GM04503 (cell line): ENCODE data around the gene ANKRD13A.
"Not testable (repeated sequence)": the region's sequence is repeated elsewhere in the genome, so short reads cannot be mapped to it uniquely, and the experiment has no call there.

Experiments used
- DNase-seq: peaks from one replicate; pipeline ENCODE4 v3.0.0-alpha.2; 2012; ENCODE audit warnings: low read depth

Gene ANKRD13A

GRCh38 chr12:110048242-110049027 lies 49.2 kb downstream of the ANKRD13A start, which contains the start of gene C12orf76:
TSS of gene C12orf76 (minus strand) at chr12:110048522. CDS start at chr12:110048495, 27 bp downstream.
- peak; percentile 87 for DNase-seq

- DNase-seq, result not testable (repeated sequence)
Observed at GRCh38 chr12:110049034-110049433, 49.8 kb downstream of the ANKRD13A start.

DNA sequence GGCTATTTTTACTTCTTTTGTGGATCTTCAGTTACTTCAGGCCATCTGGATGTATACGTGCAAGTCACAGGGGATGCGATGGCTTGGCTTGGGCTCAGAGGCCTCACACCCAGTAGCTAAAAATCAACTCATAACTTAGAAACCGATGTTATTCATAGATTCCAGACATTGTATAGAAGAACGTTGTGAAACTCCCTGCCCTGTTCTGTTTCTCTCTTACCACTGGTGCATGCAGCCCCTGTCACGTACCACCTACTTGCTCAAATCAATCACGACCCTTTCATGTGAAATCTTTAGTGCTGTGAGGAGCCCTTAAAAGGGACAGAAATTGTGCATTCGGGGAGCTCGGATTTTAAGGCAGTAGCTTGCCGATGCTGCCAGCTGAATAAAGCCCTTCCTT lies 50.4 kb downstream of the ANKRD13A start:
- DNase-seq, result not testable (repeated sequence)

GRCh38 chr12:110050927-110051326 lies 51.7 kb downstream of the ANKRD13A start:
- DNase-seq, result no peak

GRCh38 chr12:110055375-110056352 lies 56.4 kb downstream of the ANKRD13A start:
- DNase-seq, result peak; percentile 38

- DNase-seq, result not testable (repeated sequence)
Observed at GRCh38 chr12:110056643-110057042, 57.4 kb downstream of the ANKRD13A start.

- no peak for DNase-seq
Observed at GRCh38 chr12:110058875-110059615, 59.8 kb downstream of the ANKRD13A start.

DNA sequence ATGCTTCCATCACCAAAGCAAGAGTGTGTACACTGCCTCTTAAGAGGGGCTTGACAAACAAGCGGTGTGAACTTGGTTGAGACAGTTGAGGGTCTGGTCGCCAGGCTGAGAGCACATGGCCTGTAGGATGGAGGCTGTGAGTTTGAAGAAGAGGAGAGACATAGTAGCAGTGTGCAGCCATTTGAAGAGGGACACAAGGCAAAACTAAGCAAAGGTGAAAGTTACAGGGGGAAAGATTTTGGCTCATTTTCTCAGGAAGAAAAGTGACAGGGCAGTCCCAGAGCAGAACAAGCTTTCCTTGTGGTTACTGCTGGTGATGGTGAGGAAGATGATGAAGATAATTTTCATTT lies 60.4 kb downstream of the ANKRD13A start:
- DNase-seq, result no peak

DNA sequence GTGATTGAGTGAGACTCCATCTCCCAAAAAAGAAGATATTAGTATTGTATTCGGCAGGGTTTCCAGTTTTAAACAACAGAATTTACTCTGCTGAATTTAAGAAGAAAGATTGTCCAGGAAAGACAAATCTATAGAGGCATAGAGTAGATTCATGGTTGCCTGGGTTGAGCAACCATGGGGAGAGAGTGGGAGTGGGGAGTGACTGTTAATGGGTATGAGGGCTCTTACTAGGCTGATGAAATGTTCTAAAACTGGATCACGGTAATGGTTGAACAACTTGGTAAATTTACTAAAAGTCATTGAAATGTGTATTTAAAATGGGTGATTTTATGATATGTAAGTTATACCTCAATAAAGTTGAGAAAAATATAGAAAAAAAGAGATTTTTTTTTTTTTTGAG lies 63.0 kb downstream of the ANKRD13A start:
- DNase-seq, result no peak

- DNase-seq, result no peak
Observed at GRCh38 chr12:110065540-110065939, 66.3 kb downstream of the ANKRD13A start.

DNA sequence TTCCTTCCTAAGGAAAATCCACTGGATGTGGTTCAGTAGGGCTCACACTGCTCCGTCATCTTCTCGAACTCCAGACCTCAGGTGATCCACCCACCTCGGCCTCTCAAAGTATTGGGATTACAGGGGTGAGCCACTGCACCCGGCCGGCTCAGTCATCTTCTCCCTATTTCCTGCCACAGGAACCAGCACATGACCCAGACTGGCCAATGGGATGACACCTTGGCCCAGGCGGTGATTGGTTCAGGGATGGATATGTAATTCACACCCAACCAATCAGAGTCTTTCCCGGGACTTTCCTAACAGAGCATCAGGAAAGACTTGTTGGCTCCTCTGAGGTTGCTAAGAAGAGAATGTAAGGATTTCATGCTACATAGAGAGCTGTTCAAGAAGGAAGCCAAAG lies 68.3 kb downstream of the ANKRD13A start:
- DNase-seq, result no peak

GRCh38 chr12:110068115-110068514 lies 68.9 kb downstream of the ANKRD13A start:
- not testable (repeated sequence) for DNase-seq

GRCh38 chr12:110068654-110069053 lies 69.4 kb downstream of the ANKRD13A start:
- DNase-seq, result no peak

GRCh38 chr12:110071504-110071903 lies 72.3 kb downstream of the ANKRD13A start:
- DNase-seq, result no peak

GRCh38 chr12:110071967-110072366 lies 72.7 kb downstream of the ANKRD13A start:
- no peak for DNase-seq

DNA sequence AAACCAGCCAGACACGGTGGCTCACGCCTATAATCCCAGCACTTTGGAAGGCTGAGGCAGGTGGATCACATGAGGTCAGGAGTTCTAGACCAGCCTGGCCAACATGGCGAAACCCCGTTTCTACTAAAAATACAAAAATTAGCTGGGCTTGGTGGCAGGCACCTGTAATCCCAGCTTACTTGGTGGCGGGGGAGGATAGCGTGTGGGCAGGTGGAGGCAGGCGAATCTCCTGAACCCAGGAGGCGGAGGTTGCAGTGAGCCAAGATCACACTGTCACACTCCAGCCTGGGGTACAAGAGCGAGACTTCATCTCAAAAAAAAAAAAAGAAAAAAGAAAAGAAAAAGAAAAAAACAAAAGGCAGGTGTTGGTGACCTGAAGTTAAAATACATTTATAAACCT lies 73.4 kb downstream of the ANKRD13A start:
- not testable (repeated sequence) for DNase-seq

GRCh38 chr12:110073049-110073831 lies 74.0 kb downstream of the ANKRD13A start:
- no peak for DNase-seq

- DNase-seq, result no peak
Observed at GRCh38 chr12:110074089-110074488, 74.9 kb downstream of the ANKRD13A start.

- DNase-seq, result no peak
Observed at GRCh38 chr12:110075880-110076279, 76.7 kb downstream of the ANKRD13A start.

DNA sequence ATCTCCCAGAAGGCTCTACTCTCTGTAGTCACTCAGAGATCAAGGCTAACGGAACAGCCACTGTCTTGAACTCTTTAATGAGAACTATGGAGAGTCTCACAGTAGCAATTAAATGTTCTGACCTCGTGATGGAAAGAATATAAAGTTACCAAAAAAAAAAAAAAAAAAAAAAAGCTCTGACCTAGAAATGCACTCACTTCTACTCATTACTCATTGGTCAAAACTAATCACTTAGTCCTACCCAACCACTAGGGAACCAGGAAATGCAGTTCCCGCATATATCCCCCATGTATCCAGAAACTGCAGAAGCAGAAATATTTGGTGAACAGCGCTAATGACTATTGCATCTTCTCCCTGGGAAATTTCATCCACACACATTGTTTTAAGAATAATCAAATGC lies 78.6 kb downstream of the ANKRD13A start:
- DNase-seq, result no peak
